ENCODE measurements around the gene RBM28. TPM values are rescaled to one million over a fixed set of nuclear protein-coding genes. Genes with fewer than 3 reads are reported as not detected.

Gene RBM28
- total RNA-seq, 3 donors from 2014 or later: 23.6 to 34.3 (median 27.1) TPM

GRCh38 chr7:128265156-128265905 lies 78.4 kb downstream of the RBM28 start:
- intact Hi-C loops (cut with DNase I, micrococcal nuclease): no loop called here
- ATAC-seq (peak; percentile 14), DNase-seq (no peak)

GRCh38 chr7:128264477-128264876 lies 79.2 kb downstream of the RBM28 start:
- Histone ChIP-seq H3K36me3 (ENCODE audit: low read depth) (no peaks in the 10 kb centered on the region), H3K9me3 (no peaks in the 10 kb centered on the region), H3K4me3 (no peak overlapping the region), H3K4me1 (ENCODE audit: low read depth) (peaks cover 9% of the 10 kb centered on the region)
- ATAC-seq (peak; percentile 63), DNase-seq (peak in 2 of 3 donors; percentile 39 to 46)
- intact Hi-C loops (cut with DNase I, micrococcal nuclease): no loop called here
- no peak for TF ChIP-seq CTCF (IDR thresholded peaks at IDR 0.05)

More at GRCh38 chr7:128265156-128265905, 78.4 kb downstream of the RBM28 start:
- H3K4me3 ChIP-seq: no peak overlapping the region
- no peak for TF ChIP-seq CTCF (IDR thresholded peaks at IDR 0.05)
- no peaks in the 10 kb centered on the region for H3K9me3 ChIP-seq
- peaks cover 7% of the 10 kb centered on the region for H3K4me1 ChIP-seq (ENCODE audit: low read depth)
- no peaks in the 10 kb centered on the region for H3K36me3 ChIP-seq (ENCODE audit: low read depth)

- TF ChIP-seq CTCF (IDR thresholded peaks at IDR 0.05): no peak
These were observed 80.3 kb downstream of the RBM28 start for GRCh38 chr7:128263420-128263819.

GRCh38 chr7:128262273-128263028 lies 81.3 kb downstream of the RBM28 start:
- DNase-seq (no peak), ATAC-seq (no peak)
- H3K9me3 ChIP-seq: no peaks in the 10 kb centered on the region
- intact Hi-C loops (cut with DNase I, micrococcal nuclease): no loop called here
- no peaks in the 10 kb centered on the region for H3K36me3 ChIP-seq (ENCODE audit: low read depth)
- TF ChIP-seq CTCF (IDR thresholded peaks at IDR 0.05): no peak
- peaks cover 14% of the 10 kb centered on the region for H3K4me1 ChIP-seq (ENCODE audit: low read depth)
- no peak overlapping the region for H3K4me3 ChIP-seq

More at GRCh38 chr7:128263420-128263819, 80.3 kb downstream of the RBM28 start:
- Histone ChIP-seq H3K4me3 (no peak overlapping the region), H3K9me3 (no peaks in the 10 kb centered on the region), H3K4me1 (ENCODE audit: low read depth) (peaks cover 14% of the 10 kb centered on the region), H3K36me3 (ENCODE audit: low read depth) (no peaks in the 10 kb centered on the region)
- intact Hi-C loops (cut with DNase I, micrococcal nuclease): no loop called here
- ATAC-seq (no peak), DNase-seq (no peak)

- no peak for DNase-seq
- no peak for ATAC-seq
- intact Hi-C loops (cut with DNase I, micrococcal nuclease): no loop called here
- no peaks in the 10 kb centered on the region for H3K9me3 ChIP-seq
- H3K36me3 ChIP-seq (ENCODE audit: low read depth): no peaks in the 10 kb centered on the region
- no peak for TF ChIP-seq CTCF (IDR thresholded peaks at IDR 0.05)
- H3K4me3 ChIP-seq: no peak overlapping the region
- peaks cover 14% of the 10 kb centered on the region for H3K4me1 ChIP-seq (ENCODE audit: low read depth)
These were observed 83.5 kb downstream of the RBM28 start for GRCh38 chr7:128260069-128260795.
